IMR-90 (cell line): ENCODE measurements around the gene NME7. TPM values are rescaled to one million over a fixed set of nuclear protein-coding genes. Genes with fewer than 3 reads are reported as not detected.
A peak's percentile ranks its signal among the peaks of the same experiment; 100 is the strongest.

Experiments
- ATAC-seq: fragments of 200-7000 bp; cut with Tn5 transposase; 2 replicates; pipeline ENCODE4 v1.9.1; 2020; ENCODE audit warnings: low read depth, mild to moderate bottlenecking, moderate library complexity
- BruUV-seq: library from RNA; stranded (reverse); fragments of 400-500 nt; replicated peaks from 2 replicates; lab custom pipeline; 2021; lab: Mats Ljungman, UMichigan
- CTCF ChIA-PET: fragments of 300-600 bp; formaldehyde crosslinking; extraction: SDS; loops from one replicate; lab custom pipeline; 2021; ENCODE audit warnings: antibody characterized with exemption; lab: Yijun Ruan, JAX
- POLR2A ChIA-PET: fragments of 300-600 bp; sonication (Branson Sonifier 250); formaldehyde crosslinking; loops from one replicate; lab custom pipeline; 2022; ENCODE audit warnings: antibody characterized with exemption; ENCODE audit not compliant: unreplicated experiment; lab: Charles Lee
- DNase-seq: peaks from one replicate; pipeline ENCODE4 v3.0.0; 2013
- H2AFZ ChIP-seq: replicated peaks from 2 replicates; pipeline ENCODE3; 2013; ENCODE audit warnings: low read length, mild to moderate bottlenecking; ENCODE audit not compliant: poor library complexity
- H2AK5ac ChIP-seq: 2 replicates; pipeline ENCODE4 v1.6.1; 2013; ENCODE audit warnings: low read depth, low read length, inconsistent platforms
- H2AK9ac ChIP-seq: replicated peaks from 2 replicates; pipeline ENCODE3; 2013; ENCODE audit warnings: mild to moderate bottlenecking, low read depth, low read length, moderate library complexity; ENCODE audit not compliant: poor library complexity
- H2BK120ac ChIP-seq: 2 replicates; pipeline ENCODE4 v1.6.1; 2013; ENCODE audit warnings: low read depth, low read length, inconsistent platforms
- H2BK15ac ChIP-seq: 3 replicates; pipeline ENCODE4 v1.6.1; 2013; ENCODE audit warnings: low read depth, low read length, inconsistent platforms
- H2BK20ac ChIP-seq: 2 replicates; pipeline ENCODE4 v1.6.1; 2013; ENCODE audit warnings: low read depth, mild to moderate bottlenecking, inconsistent platforms, low read length, moderate library complexity
- H2BK5ac ChIP-seq: 2 replicates; pipeline ENCODE4 v1.6.1; 2013; ENCODE audit warnings: mild to moderate bottlenecking, low read depth, low read length, inconsistent platforms; ENCODE audit not compliant: poor library complexity, severe bottlenecking
- H3K14ac ChIP-seq: replicated peaks from 2 replicates; pipeline ENCODE4 v1.6.1; 2013; ENCODE audit warnings: low read depth, low read length, inconsistent platforms
- H3K18ac ChIP-seq: 2 replicates; pipeline ENCODE4 v1.6.1; 2013; ENCODE audit warnings: low read depth, low read length, control low read depth
- H3K23ac ChIP-seq: 2 replicates; pipeline ENCODE4 v1.6.1; 2013; ENCODE audit warnings: low read depth, low read length, inconsistent platforms
- H3K27ac ChIP-seq: 2 replicates; pipeline ENCODE4 v1.5.1; 2013; ENCODE audit warnings: mild to moderate bottlenecking, control low read depth, low read length; ENCODE audit not compliant: insufficient read depth
- H3K27me3 ChIP-seq: 2 replicates; pipeline ENCODE4 v1.6.1; 2013; ENCODE audit warnings: low read length; ENCODE audit not compliant: control insufficient read depth, insufficient read depth
- H3K36me3 ChIP-seq: 2 replicates; pipeline ENCODE4 v1.6.1; 2013; ENCODE audit warnings: low read length, mixed read lengths; ENCODE audit not compliant: control insufficient read depth, insufficient read depth
- H3K4ac ChIP-seq: 2 replicates; pipeline ENCODE4 v1.6.1; 2013; ENCODE audit warnings: low read depth, low read length, inconsistent platforms
- H3K4me1 ChIP-seq: 2 replicates; pipeline ENCODE4 v1.6.1; 2013; ENCODE audit warnings: low read length, mixed read lengths; ENCODE audit not compliant: control insufficient read depth, insufficient read depth
- H3K4me2 ChIP-seq: 2 replicates; pipeline ENCODE4 v1.6.1; 2013; ENCODE audit warnings: low read depth, mild to moderate bottlenecking, control low read depth, low read length, moderate library complexity
- H3K4me3 ChIP-seq: 2 replicates; pipeline ENCODE4 v1.5.1; 2013; ENCODE audit warnings: low read depth, mild to moderate bottlenecking, control low read depth, low read length, moderate library complexity; ENCODE audit not compliant: insufficient read depth
- H3K56ac ChIP-seq: 2 replicates; pipeline ENCODE4 v1.6.1; 2013; ENCODE audit warnings: low read length, inconsistent platforms; ENCODE audit not compliant: insufficient read depth; ENCODE audit errors: extremely low read depth
- H3K79me1 ChIP-seq, 2 experiments: 2 replicates each; pipeline ENCODE4 v1.6.1; 2013; ENCODE audit warnings: low read length in 2 of 2, inconsistent platforms in 1 of 2, low read depth in 1 of 2
- H3K9ac ChIP-seq: 2 replicates; pipeline ENCODE4 v1.6.1; 2013; ENCODE audit warnings: low read depth, low read length, control low read depth
- H3K9me1 ChIP-seq: 2 replicates; pipeline ENCODE4 v1.6.1; 2013; ENCODE audit warnings: low read length, inconsistent platforms; ENCODE audit not compliant: insufficient read depth
- H3K9me3 ChIP-seq: 2 replicates; pipeline ENCODE4 v1.6.1; 2013; ENCODE audit warnings: low read length; ENCODE audit not compliant: control insufficient read depth, insufficient read depth
- H4K20me1 ChIP-seq: 2 replicates; pipeline ENCODE4 v1.6.1; 2013; ENCODE audit warnings: low read length, inconsistent platforms; ENCODE audit not compliant: insufficient read depth
- H4K5ac ChIP-seq: 2 replicates; pipeline ENCODE4 v1.6.1; 2013; ENCODE audit warnings: mild to moderate bottlenecking, low read depth, low read length, control low read depth
- H4K8ac ChIP-seq, 2 experiments: 2 replicates each; pipeline ENCODE4 v1.6.1; 2013; ENCODE audit warnings: low read depth in 2 of 2, low read length in 2 of 2, control low read depth in 1 of 2, inconsistent platforms in 1 of 2
- H4K91ac ChIP-seq: 2 replicates; pipeline ENCODE4 v1.6.1; 2013; ENCODE audit warnings: low read depth, low read length, inconsistent platforms; ENCODE audit not compliant: insufficient read depth
- NFE2L2 ChIP-seq: fragments of 150-350 bp; IDR thresholded peaks from 2 replicates; pipeline ENCODE4 v1.6.1; 2016; ENCODE audit warnings: low read depth, mild to moderate bottlenecking, low read length
- POLR2A ChIP-seq: IDR thresholded peaks from 2 replicates; pipeline ENCODE4 v1.6.1; 2012; ENCODE audit warnings: mild to moderate bottlenecking, low read depth, low read length
- WGBS, 2 experiments: methylation state at CpG; one replicate each; pipeline versions ENCODE4 v1.1.5 to v1.1.7; 2013; ENCODE audit warnings: missing lambda C conversion rate in 2 of 2; ENCODE audit not compliant: insufficient read length in 1 of 2; ENCODE audit errors: extremely low coverage in 2 of 2; 5-methylcytosine and 5-hydroxymethylcytosine counted together
- dilution Hi-C: fragments of 300-500 bp; cut with HindIII; formaldehyde crosslinking; loops from one replicate; pipeline ENCODE4 v1.14.3; 2018; ENCODE audit warnings: low sequenced_read_pairs; ENCODE audit not compliant: unreplicated experiment
- in situ Hi-C: fragments of 300-500 bp; cut with MboI; formaldehyde crosslinking; loops from 3 replicates; pipeline ENCODE4 v1.14.3; 2019; ENCODE audit warnings: low sequenced_read_pairs, inconsistent platforms, mixed read lengths
- intact Hi-C: fragments of 100-400 bp; cut with micrococcal nuclease; formaldehyde crosslinking; loops from 2 replicates; pipeline ENCODE4 v1.10.0; 2022
- polyA plus RNA-seq, 3 experiments: library from polyadenylated mRNA; depleted of rRNA; stranded (reverse); fragments of >200 nt; gene quantifications; 2 replicates each; pipeline ENCODE4 v1.2.3, GENCODE V29; 2012; ENCODE audit warnings: low replicate concordance in 1 of 3
- total RNA-seq: library from RNA; depleted of rRNA; stranded (reverse); fragments of >200 nt; gene quantifications from 2 replicates; pipeline ENCODE4 v1.2.3, GENCODE V29; 2012

The NME7 gene
- total and polyA plus RNA-seq, 2 of the 4 experiments (the other 2 are of a cell fraction): 18.3 to 22.4 TPM

DNA sequence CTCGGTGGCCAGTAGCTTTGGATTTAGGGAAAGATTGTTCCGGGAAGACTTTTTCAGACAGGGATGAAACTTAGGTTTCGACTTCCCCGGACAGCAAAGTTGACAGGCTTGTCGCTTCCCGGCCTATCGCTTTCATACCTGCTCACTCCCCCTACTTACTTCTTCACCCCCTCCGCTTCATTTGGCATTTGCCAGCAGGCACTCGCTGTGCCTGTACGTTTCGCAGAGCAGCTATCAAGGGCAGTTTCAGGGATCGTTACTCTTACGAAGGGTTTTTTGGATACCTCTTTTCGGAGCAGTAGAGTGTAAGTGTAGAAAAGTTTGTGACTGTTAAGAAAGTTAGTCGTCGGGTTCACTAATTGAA, 791 bp upstream of the NME7 start:
- peak overlapping the region; percentile 65 for H2BK5ac ChIP-seq
- peak overlapping the region; percentile 71 for H2AK9ac ChIP-seq
- H3K4me2 ChIP-seq: peak overlapping the region; percentile 86
- BruUV-seq: no TSS peak
- intact Hi-C loops (loop anchor here (5.0 kb wide), 2 partner anchors 179 to 261 kb away; partner anchors contain the start of gene ATP1B1), in situ Hi-C loops (loop anchor here (5.0 to 25.0 kb wide), 2 partner anchors 251 to 1031 kb away; no protein-coding TSS in a partner anchor), dilution Hi-C loops (no loop called here)
- TF ChIP-seq NFE2L2: no peak
- peak; percentile 17; the same call in 1 of the 2 replicates for TF ChIP-seq POLR2A
- H3K4ac ChIP-seq: peak overlapping the region; percentile 86
- WGBS, 2 experiments: 0% methylated on average over 2 of the region's 16 CpGs; no CpG with 5 or more reads in 1 of the 2 experiments
- H3K23ac ChIP-seq: peak overlapping the region; percentile 88
- H3K27me3 ChIP-seq: no peaks in the 10 kb centered on the region
- H4K8ac ChIP-seq: peak overlapping the region; percentile 81 to 96
- peak overlapping the region; percentile 91 for H3K14ac ChIP-seq
- H3K56ac ChIP-seq: peak overlapping the region; percentile 98
- H2AFZ ChIP-seq: peak overlapping the region; percentile 86
- H2AK5ac ChIP-seq: peak overlapping the region; percentile 15; the same call in 1 of the 2 replicates
- peak; percentile 2 for ATAC-seq
- ChIA-PET POLR2A (no interaction called here), CTCF (interaction anchor here (1.1 kb wide), 1 partner anchor 1026 kb away, joined by 3 read pairs; no protein-coding TSS in a partner anchor)
- peaks cover 8% of the 10 kb centered on the region for H3K36me3 ChIP-seq
- peaks cover 3% of the 10 kb centered on the region; the same call in 1 of the 2 replicates for H3K9me1 ChIP-seq
- peak overlapping the region; percentile 62 for H3K27ac ChIP-seq
- peak; percentile 2 for DNase-seq
- H3K9ac ChIP-seq: peak overlapping the region; percentile 85
- H4K5ac ChIP-seq: peak overlapping the region; percentile 75
- H2BK15ac ChIP-seq: peak overlapping the region; percentile 31; the same call in 1 of the 3 replicates
- H4K20me1 ChIP-seq: no peaks in the 10 kb centered on the region
- 0 out of 2 replicates have a peak, but pooled peaks cover 4% of the 10 kb centered on the region for H3K4me1 ChIP-seq
- H3K79me1 ChIP-seq: peaks cover 20 to 37% of the 10 kb centered on the region in 2 experiments; a peak in 3 of 4 replicates
- peak overlapping the region; percentile 30; the same call in 1 of the 2 replicates for H3K18ac ChIP-seq
- H2BK120ac ChIP-seq: peak overlapping the region; percentile 94
- H3K9me3 ChIP-seq: no peaks in the 10 kb centered on the region
- H3K4me3 ChIP-seq: peak overlapping the region; percentile 48
- peak overlapping the region; percentile 64 for H4K91ac ChIP-seq
- peak overlapping the region; percentile 45; the same call in 1 of the 2 replicates for H2BK20ac ChIP-seq
